RWPE2 (cell line): ENCODE data around the gene HSP90AA1.
"Not testable (repeated sequence)": the region's sequence is repeated elsewhere in the genome, so short reads cannot be mapped to it uniquely, and the experiment has no call there.

Source experiments
- ATAC-seq: fragments of 200-7000 bp; cut with Tn5 transposase; 3 replicates; pipeline ENCODE4 v1.9.1; 2021; ENCODE audit warnings: low read depth
- DNase-seq: peaks from one replicate; pipeline ENCODE4 v3.0.0-alpha.2; 2020; ENCODE audit warnings: low spot score
- H3K27ac ChIP-seq: fragments of 450-650 bp; 2 replicates; pipeline ENCODE4 v1.5.1; 2017; ENCODE audit warnings: mild to moderate bottlenecking; ENCODE audit not compliant: poor library complexity, severe bottlenecking
- H3K27me3 ChIP-seq: fragments of 250-450 bp; sonication (Bioruptor Pico); 2 replicates; pipeline ENCODE4 v1.5.1; 2021; ENCODE audit warnings: mild to moderate bottlenecking, moderate library complexity; ENCODE audit not compliant: insufficient read depth, poor library complexity, severe bottlenecking
- H3K36me3 ChIP-seq: fragments of 250-450 bp; sonication (Bioruptor Pico); 2 replicates; pipeline ENCODE4 v1.5.1; 2020; ENCODE audit warnings: low read depth, mild to moderate bottlenecking, moderate library complexity
- H3K4me1 ChIP-seq: fragments of 250-450 bp; sonication (Bioruptor Pico); 2 replicates; pipeline ENCODE4 v1.5.1; 2021; ENCODE audit warnings: mild to moderate bottlenecking, moderate library complexity; ENCODE audit not compliant: insufficient read depth, poor library complexity, severe bottlenecking
- H3K4me3 ChIP-seq: fragments of 250-450 bp; sonication (Bioruptor Pico); 2 replicates; pipeline ENCODE4 v1.5.1; 2021; ENCODE audit warnings: mild to moderate bottlenecking, moderate library complexity; ENCODE audit not compliant: severe bottlenecking
- H3K9me3 ChIP-seq: fragments of 250-450 bp; sonication (Bioruptor Pico); 2 replicates; pipeline ENCODE4 v1.5.1; 2021; ENCODE audit warnings: mild to moderate bottlenecking, moderate library complexity; ENCODE audit not compliant: severe bottlenecking
- CTCF ChIP-seq: fragments of 450-650 bp; IDR thresholded peaks from one replicate; pipeline ENCODE4 v1.5.1; 2017; ENCODE audit warnings: mild to moderate bottlenecking, moderate library complexity; ENCODE audit not compliant: poor library complexity, severe bottlenecking

Gene HSP90AA1

GRCh38 chr14:102116361-102117180 is 29.7 kb upstream of the HSP90AA1 start:
- ATAC-seq, result no peak
- no peak overlapping the region for H3K27ac ChIP-seq
- no peak overlapping the region for H3K4me3 ChIP-seq
- TF ChIP-seq CTCF, result no peak
- peak; percentile 65 for DNase-seq
- no peaks in the 10 kb centered on the region for H3K27me3 ChIP-seq
- H3K4me1 ChIP-seq, result no peaks in the 10 kb centered on the region
- H3K9me3 ChIP-seq, result no peaks in the 10 kb centered on the region
- H3K36me3 ChIP-seq, result no peaks in the 10 kb centered on the region

- DNase-seq, result no peak
- H3K9me3 ChIP-seq, result peaks cover 7% of the 10 kb centered on the region
- no peaks in the 10 kb centered on the region for H3K36me3 ChIP-seq
- H3K27ac ChIP-seq, result no peak overlapping the region
- no peaks in the 10 kb centered on the region for H3K4me1 ChIP-seq
- no peak overlapping the region for H3K4me3 ChIP-seq
- no peak for ATAC-seq
- no peak for TF ChIP-seq CTCF
- H3K27me3 ChIP-seq, result no peaks in the 10 kb centered on the region
Measured at GRCh38 chr14:102111101-102111500, 24.3 kb upstream of the HSP90AA1 start.

- DNase-seq, H3K4me3 ChIP-seq, H3K4me1 ChIP-seq, H3K27me3 ChIP-seq, ATAC-seq, H3K36me3 ChIP-seq, H3K27ac ChIP-seq, H3K9me3 ChIP-seq: not testable (repeated sequence)
Measured at GRCh38 chr14:102109332-102109731, 22.5 kb upstream of the HSP90AA1 start.

GRCh38 chr14:102105369-102105768 is 18.5 kb upstream of the HSP90AA1 start:
- no peaks in the 10 kb centered on the region for H3K9me3 ChIP-seq
- DNase-seq (no peak), ATAC-seq (no peak)
- no peak overlapping the region for H3K4me3 ChIP-seq
- H3K27ac ChIP-seq, result no peak overlapping the region
- H3K4me1 ChIP-seq, result no peaks in the 10 kb centered on the region
- no peaks in the 10 kb centered on the region for H3K27me3 ChIP-seq
- TF ChIP-seq CTCF, result no peak
- no peaks in the 10 kb centered on the region for H3K36me3 ChIP-seq

GRCh38 chr14:102103062-102103695 is 16.3 kb upstream of the HSP90AA1 start:
- no peak for TF ChIP-seq CTCF
- Histone ChIP-seq H3K27ac (no peak overlapping the region), H3K4me3 (no peak overlapping the region), H3K36me3 (no peaks in the 10 kb centered on the region), H3K27me3 (no peaks in the 10 kb centered on the region), H3K9me3 (no peaks in the 10 kb centered on the region), H3K4me1 (no peaks in the 10 kb centered on the region)
- DNase-seq (no peak), ATAC-seq (no peak)
